WTC11 (cell line): ENCODE data around the gene GRM3. TPM values are rescaled to one million over a fixed set of nuclear protein-coding genes. Genes with fewer than 3 reads are reported as not detected.

Source experiments
- ATAC-seq: fragments of 200-7000 bp; cut with Tn5 transposase; 2 replicates; pipeline ENCODE4 v1.10.0; 2021; ENCODE audit warnings: mild to moderate bottlenecking, moderate library complexity
- CTCF ChIA-PET: fragments of 300-600 bp; sonication (Branson Sonifier 250); formaldehyde crosslinking; loops from one replicate; lab custom pipeline; 2021; ENCODE audit warnings: antibody characterized with exemption; lab: Charles Lee
- POLR2A ChIA-PET: fragments of 350-600 bp; sonication (Branson Sonifier 250); formaldehyde crosslinking; loops from one replicate; lab custom pipeline; 2021; ENCODE audit warnings: antibody characterized with exemption; lab: Charles Lee
- DNase-seq: peaks from one replicate; pipeline ENCODE4 v3.0.0; 2021; ENCODE audit warnings: low spot score
- H3K27ac Mint-ChIP-seq: 2 replicates; pipeline ENCODE4 v1.8.0; 2021; ENCODE audit warnings: mixed read lengths
- H3K27me3 Mint-ChIP-seq: 2 replicates; pipeline ENCODE4 v1.8.0; 2021; ENCODE audit warnings: low read depth, mild to moderate bottlenecking, moderate library complexity, mixed read lengths
- H3K36me3 Mint-ChIP-seq: 2 replicates; pipeline ENCODE4 v1.8.0; 2021; ENCODE audit warnings: mixed read lengths
- H3K4me1 Mint-ChIP-seq: 2 replicates; pipeline ENCODE4 v1.8.0; 2022; ENCODE audit warnings: mixed read lengths
- H3K4me3 Mint-ChIP-seq: 2 replicates; pipeline ENCODE4 v1.8.0; 2021; ENCODE audit warnings: mild to moderate bottlenecking, moderate library complexity, mixed read lengths
- H3K9me3 Mint-ChIP-seq: 2 replicates; pipeline ENCODE4 v1.8.0; 2021; ENCODE audit warnings: mixed read lengths
- EMX1 ChIP-seq: fragments of 250-450 bp; sonication (Bioruptor Pico); IDR thresholded peaks from 2 replicates; pipeline ENCODE4 v1.8.0; 2021; ENCODE audit warnings: mild to moderate bottlenecking
- ESRRA ChIP-seq: sonication (generic); formaldehyde crosslinking; IDR thresholded peaks from 2 replicates; pipeline ENCODE4 v1.8.1; 2022; ENCODE audit warnings: mild to moderate bottlenecking, missing genetic modification reagents, borderline replicate concordance
- ETV6 ChIP-seq: sonication (generic); formaldehyde crosslinking; IDR thresholded peaks from 2 replicates; pipeline ENCODE4 v1.8.1; 2022; ENCODE audit warnings: mild to moderate bottlenecking, missing genetic modification reagents
- FOXK1 ChIP-seq: sonication (generic); formaldehyde crosslinking; IDR thresholded peaks from 2 replicates; pipeline ENCODE4 v1.8.0; 2022; ENCODE audit warnings: mild to moderate bottlenecking, moderate library complexity, missing genetic modification reagents
- IRF2 ChIP-seq: sonication (generic); formaldehyde crosslinking; IDR thresholded peaks from 2 replicates; pipeline ENCODE4 v1.8.0; 2022; ENCODE audit warnings: low read depth, missing genetic modification reagents, borderline replicate concordance
- JUN ChIP-seq: sonication (generic); formaldehyde crosslinking; IDR thresholded peaks from 2 replicates; pipeline ENCODE4 v1.8.0; 2023; ENCODE audit warnings: mild to moderate bottlenecking, missing genetic modification reagents
- MXD4 ChIP-seq: fragments of 250-450 bp; sonication (Bioruptor Pico); IDR thresholded peaks from 2 replicates; pipeline ENCODE4 v1.8.0; 2021; ENCODE audit warnings: mild to moderate bottlenecking, moderate library complexity, borderline replicate concordance
- NFATC4 ChIP-seq: fragments of 250-450 bp; sonication (Bioruptor Pico); IDR thresholded peaks from 2 replicates; pipeline ENCODE4 v1.9.0; 2021; ENCODE audit warnings: mild to moderate bottlenecking
- NFE2L1 ChIP-seq: sonication (generic); formaldehyde crosslinking; IDR thresholded peaks from 2 replicates; pipeline ENCODE4 v1.8.1; 2023; ENCODE audit warnings: missing genetic modification reagents
- NR2C2 ChIP-seq: sonication (generic); formaldehyde crosslinking; IDR thresholded peaks from 2 replicates; pipeline ENCODE4 v1.8.0; 2022; ENCODE audit warnings: mild to moderate bottlenecking, missing genetic modification reagents
- NR3C1 ChIP-seq: sonication (generic); formaldehyde crosslinking; conservative IDR thresholded peaks from 2 replicates; pipeline ENCODE4 v1.8.1; 2023; ENCODE audit warnings: low read depth, mild to moderate bottlenecking, missing genetic modification reagents
- OVOL2 ChIP-seq: fragments of 250-450 bp; sonication (Bioruptor Pico); IDR thresholded peaks from 2 replicates; pipeline ENCODE4 v1.9.0; 2021; ENCODE audit warnings: mild to moderate bottlenecking, borderline replicate concordance
- RELA ChIP-seq: sonication (generic); formaldehyde crosslinking; IDR thresholded peaks from 2 replicates; pipeline ENCODE4 v1.8.1; 2022; ENCODE audit warnings: missing genetic modification reagents, mild to moderate bottlenecking, borderline replicate concordance
- SMAD4 ChIP-seq: sonication (generic); formaldehyde crosslinking; IDR thresholded peaks from 2 replicates; pipeline ENCODE4 v1.8.0; 2022; ENCODE audit warnings: mild to moderate bottlenecking, missing genetic modification reagents
- TEAD1 ChIP-seq: sonication (generic); formaldehyde crosslinking; IDR thresholded peaks from 2 replicates; pipeline ENCODE4 v1.8.0; 2022; ENCODE audit warnings: mild to moderate bottlenecking, missing genetic modification reagents
- TP53 ChIP-seq: sonication (generic); formaldehyde crosslinking; IDR thresholded peaks from 2 replicates; pipeline ENCODE4 v1.8.1; 2023; ENCODE audit warnings: mild to moderate bottlenecking, missing genetic modification reagents
- ZNF232 ChIP-seq: sonication (generic); formaldehyde crosslinking; IDR thresholded peaks from 2 replicates; pipeline ENCODE4 v1.8.0; 2022; ENCODE audit warnings: mild to moderate bottlenecking, missing genetic modification reagents
- ZNF263 ChIP-seq: sonication (generic); formaldehyde crosslinking; IDR thresholded peaks from 2 replicates; pipeline ENCODE4 v1.8.1; 2022; ENCODE audit warnings: low read depth, mild to moderate bottlenecking, moderate library complexity, missing genetic modification reagents
- ZNF317 ChIP-seq: sonication (generic); formaldehyde crosslinking; IDR thresholded peaks from 2 replicates; pipeline ENCODE4 v1.8.1; 2023; ENCODE audit warnings: low read depth, mild to moderate bottlenecking, moderate library complexity, missing genetic modification reagents, borderline replicate concordance
- ZNF416 ChIP-seq: fragments of 250-450 bp; sonication (Bioruptor Pico); IDR thresholded peaks from 2 replicates; pipeline ENCODE4 v1.9.0; 2021; ENCODE audit warnings: mild to moderate bottlenecking, inconsistent platforms
- ZNF423 ChIP-seq: fragments of 250-450 bp; sonication (Bioruptor Pico); IDR thresholded peaks from 2 replicates; pipeline ENCODE4 v2.1.2; 2022; ENCODE audit warnings: mild to moderate bottlenecking, moderate library complexity
- total RNA-seq: library from RNA; stranded (reverse); gene quantifications from 3 replicates; pipeline ENCODE4 v1.2.3, GENCODE V29; 2021
- TF ChIP-seq, protein P1 (sequence below): sonication (generic); formaldehyde crosslinking; IDR thresholded peaks from 2 replicates; pipeline ENCODE4 v1.8.1; 2022; ENCODE audit warnings: low read depth, mild to moderate bottlenecking, moderate library complexity, missing genetic modification reagents, borderline replicate concordance
- TF ChIP-seq, protein P2 (sequence below): sonication (generic); formaldehyde crosslinking; IDR thresholded peaks from 2 replicates; pipeline ENCODE4 v1.8.0; 2022; ENCODE audit warnings: mild to moderate bottlenecking, missing genetic modification reagents
- TF ChIP-seq, protein P3 (sequence below): sonication (generic); formaldehyde crosslinking; IDR thresholded peaks from 2 replicates; pipeline ENCODE4 v1.8.0; 2023; ENCODE audit warnings: missing genetic modification reagents
- TF ChIP-seq, protein P4 (sequence below): fragments of 250-450 bp; sonication (Bioruptor Pico); IDR thresholded peaks from 2 replicates; pipeline ENCODE4 v1.9.0; 2021; ENCODE audit warnings: mild to moderate bottlenecking
- TF ChIP-seq, protein P5 (sequence below): sonication (generic); formaldehyde crosslinking; IDR thresholded peaks from 2 replicates; pipeline ENCODE4 v1.8.1; 2023; ENCODE audit warnings: mild to moderate bottlenecking, missing genetic modification reagents
- TF ChIP-seq, protein P6 (sequence below): sonication (generic); formaldehyde crosslinking; IDR thresholded peaks from 2 replicates; pipeline ENCODE4 v1.8.1; 2023; ENCODE audit warnings: mild to moderate bottlenecking, missing genetic modification reagents, borderline replicate concordance

GRM3 gene
- total RNA-seq, 1 experiment from 2014 or later = 0.94 TPM

DNA sequence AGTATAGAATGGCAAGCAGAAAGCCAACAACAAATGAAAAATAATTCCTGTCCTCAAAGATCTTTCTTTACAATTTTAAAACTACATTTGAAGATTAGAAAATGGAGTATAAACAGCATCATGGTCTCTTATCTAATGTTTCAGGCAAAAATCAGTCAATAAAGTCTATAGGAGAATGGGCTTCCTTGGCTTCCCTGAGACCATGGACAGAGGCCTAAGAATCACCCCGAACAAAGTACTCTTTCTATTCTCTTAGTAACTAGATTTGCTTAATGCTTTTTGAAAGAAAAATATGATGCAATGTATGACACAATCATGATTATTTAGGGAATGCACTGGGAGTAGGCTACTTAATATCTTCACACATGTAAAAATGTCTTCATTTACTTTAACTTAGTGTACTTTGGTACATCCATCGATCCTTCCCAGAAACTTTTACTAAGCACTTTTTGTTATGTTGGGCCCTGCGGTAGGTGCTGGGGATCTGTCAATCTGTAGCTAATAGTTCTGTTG, 17.3 kb downstream of the GRM3 start:
- no peaks in the 10 kb centered on the region for H3K36me3 Mint-ChIP-seq
- H3K27ac Mint-ChIP-seq = no peak overlapping the region
- CTCF ChIA-PET = no interaction called here
- H3K4me1 Mint-ChIP-seq = no peaks in the 10 kb centered on the region
- POLR2A ChIA-PET = no interaction called here
- no peak for DNase-seq
- TF ChIP-seq, protein P1, sequence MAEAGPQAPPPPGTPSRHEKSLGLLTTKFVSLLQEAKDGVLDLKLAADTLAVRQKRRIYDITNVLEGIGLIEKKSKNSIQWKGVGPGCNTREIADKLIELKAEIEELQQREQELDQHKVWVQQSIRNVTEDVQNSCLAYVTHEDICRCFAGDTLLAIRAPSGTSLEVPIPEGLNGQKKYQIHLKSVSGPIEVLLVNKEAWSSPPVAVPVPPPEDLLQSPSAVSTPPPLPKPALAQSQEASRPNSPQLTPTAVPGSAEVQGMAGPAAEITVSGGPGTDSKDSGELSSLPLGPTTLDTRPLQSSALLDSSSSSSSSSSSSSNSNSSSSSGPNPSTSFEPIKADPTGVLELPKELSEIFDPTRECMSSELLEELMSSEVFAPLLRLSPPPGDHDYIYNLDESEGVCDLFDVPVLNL = no peak
- no peak for TF ChIP-seq ETV6 (CRISPR knock-in tag)
- no peak for TF ChIP-seq NFE2L1 (CRISPR knock-in tag)
- no peak for TF ChIP-seq ZNF317 (CRISPR knock-in tag)
- no peak for TF ChIP-seq RELA (CRISPR knock-in tag)
- TF ChIP-seq NFATC4 (CRISPR knock-in tag) = no peak
- TF ChIP-seq, protein P2, sequence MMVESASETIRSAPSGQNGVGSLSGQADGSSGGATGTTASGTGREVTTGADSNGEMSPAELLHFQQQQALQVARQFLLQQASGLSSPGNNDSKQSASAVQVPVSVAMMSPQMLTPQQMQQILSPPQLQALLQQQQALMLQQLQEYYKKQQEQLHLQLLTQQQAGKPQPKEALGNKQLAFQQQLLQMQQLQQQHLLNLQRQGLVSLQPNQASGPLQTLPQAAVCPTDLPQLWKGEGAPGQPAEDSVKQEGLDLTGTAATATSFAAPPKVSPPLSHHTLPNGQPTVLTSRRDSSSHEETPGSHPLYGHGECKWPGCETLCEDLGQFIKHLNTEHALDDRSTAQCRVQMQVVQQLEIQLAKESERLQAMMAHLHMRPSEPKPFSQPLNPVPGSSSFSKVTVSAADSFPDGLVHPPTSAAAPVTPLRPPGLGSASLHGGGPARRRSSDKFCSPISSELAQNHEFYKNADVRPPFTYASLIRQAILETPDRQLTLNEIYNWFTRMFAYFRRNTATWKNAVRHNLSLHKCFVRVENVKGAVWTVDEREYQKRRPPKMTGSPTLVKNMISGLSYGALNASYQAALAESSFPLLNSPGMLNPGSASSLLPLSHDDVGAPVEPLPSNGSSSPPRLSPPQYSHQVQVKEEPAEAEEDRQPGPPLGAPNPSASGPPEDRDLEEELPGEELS (CRISPR knock-in tag) = no peak
- TF ChIP-seq FOXK1 = no peak
- no peak for TF ChIP-seq NR3C1 (CRISPR knock-in tag)
- TF ChIP-seq ZNF232 = no peak
- TF ChIP-seq NR2C2 (CRISPR knock-in tag) = no peak
- TF ChIP-seq SMAD4 (CRISPR knock-in tag) = no peak
- no peak for TF ChIP-seq JUN (CRISPR knock-in tag)
- TF ChIP-seq, protein P3, sequence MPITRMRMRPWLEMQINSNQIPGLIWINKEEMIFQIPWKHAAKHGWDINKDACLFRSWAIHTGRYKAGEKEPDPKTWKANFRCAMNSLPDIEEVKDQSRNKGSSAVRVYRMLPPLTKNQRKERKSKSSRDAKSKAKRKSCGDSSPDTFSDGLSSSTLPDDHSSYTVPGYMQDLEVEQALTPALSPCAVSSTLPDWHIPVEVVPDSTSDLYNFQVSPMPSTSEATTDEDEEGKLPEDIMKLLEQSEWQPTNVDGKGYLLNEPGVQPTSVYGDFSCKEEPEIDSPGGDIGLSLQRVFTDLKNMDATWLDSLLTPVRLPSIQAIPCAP (CRISPR knock-in tag) = no peak
- TF ChIP-seq, protein P4, sequence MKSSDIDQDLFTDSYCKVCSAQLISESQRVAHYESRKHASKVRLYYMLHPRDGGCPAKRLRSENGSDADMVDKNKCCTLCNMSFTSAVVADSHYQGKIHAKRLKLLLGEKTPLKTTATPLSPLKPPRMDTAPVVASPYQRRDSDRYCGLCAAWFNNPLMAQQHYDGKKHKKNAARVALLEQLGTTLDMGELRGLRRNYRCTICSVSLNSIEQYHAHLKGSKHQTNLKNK = no peak
- TF ChIP-seq ZNF423 (CRISPR knock-in tag) = no peak
- no peak for TF ChIP-seq OVOL2 (CRISPR knock-in tag)
- TF ChIP-seq ZNF416 (CRISPR knock-in tag) = no peak
- H3K27me3 Mint-ChIP-seq = no peaks in the 10 kb centered on the region
- no peak for ATAC-seq
- no peak overlapping the region for H3K4me3 Mint-ChIP-seq
- H3K9me3 Mint-ChIP-seq = no peaks in the 10 kb centered on the region

DNA sequence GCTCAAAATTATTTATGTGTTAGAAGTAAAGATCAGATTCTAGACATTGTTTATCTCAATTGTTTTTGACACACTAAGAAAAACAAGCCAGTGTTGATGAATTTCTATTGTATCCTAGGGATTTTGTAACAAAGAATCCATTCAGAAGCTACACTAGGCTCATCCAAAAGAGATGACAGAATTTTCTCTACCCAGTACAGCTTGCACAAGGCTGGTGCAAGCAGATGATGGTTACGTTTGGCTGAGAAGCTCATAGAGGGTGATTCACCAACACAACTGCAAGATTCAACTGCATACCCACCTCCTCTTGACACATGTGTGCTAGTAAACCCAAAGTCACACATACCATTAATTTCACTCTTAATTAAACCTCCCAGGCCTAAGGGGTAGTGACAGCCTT, 20.8 kb downstream of the GRM3 start:
- DNase-seq (no peak), ATAC-seq (no peak)
- Mint-ChIP-seq H3K9me3 (no peaks in the 10 kb centered on the region), H3K4me1 (peaks cover 20% of the 10 kb centered on the region), H3K27ac (no peak overlapping the region), H3K36me3 (no peaks in the 10 kb centered on the region), H3K27me3 (no peaks in the 10 kb centered on the region), H3K4me3 (no peak overlapping the region)
- ChIA-PET CTCF (interaction anchor here (0.7 to 1.1 kb wide), 3 partner anchors 9 to 241 kb away, joined by 3 read pairs; no protein-coding TSS in a partner anchor), POLR2A (no interaction called here)
- TF ChIP-seq, protein P1 = no peak
- TF ChIP-seq, protein P5, sequence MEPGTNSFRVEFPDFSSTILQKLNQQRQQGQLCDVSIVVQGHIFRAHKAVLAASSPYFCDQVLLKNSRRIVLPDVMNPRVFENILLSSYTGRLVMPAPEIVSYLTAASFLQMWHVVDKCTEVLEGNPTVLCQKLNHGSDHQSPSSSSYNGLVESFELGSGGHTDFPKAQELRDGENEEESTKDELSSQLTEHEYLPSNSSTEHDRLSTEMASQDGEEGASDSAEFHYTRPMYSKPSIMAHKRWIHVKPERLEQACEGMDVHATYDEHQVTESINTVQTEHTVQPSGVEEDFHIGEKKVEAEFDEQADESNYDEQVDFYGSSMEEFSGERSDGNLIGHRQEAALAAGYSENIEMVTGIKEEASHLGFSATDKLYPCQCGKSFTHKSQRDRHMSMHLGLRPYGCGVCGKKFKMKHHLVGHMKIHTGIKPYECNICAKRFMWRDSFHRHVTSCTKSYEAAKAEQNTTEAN (CRISPR knock-in tag) = no peak
- TF ChIP-seq TP53 (CRISPR knock-in tag) (no peak), IRF2 (CRISPR knock-in tag) (no peak), ZNF263 (no peak), EMX1 (CRISPR knock-in tag) (no peak), MXD4 (CRISPR knock-in tag) (no peak), FOXK1 (no peak), TEAD1 (CRISPR knock-in tag) (no peak), ESRRA (no peak)
- TF ChIP-seq, protein P6, sequence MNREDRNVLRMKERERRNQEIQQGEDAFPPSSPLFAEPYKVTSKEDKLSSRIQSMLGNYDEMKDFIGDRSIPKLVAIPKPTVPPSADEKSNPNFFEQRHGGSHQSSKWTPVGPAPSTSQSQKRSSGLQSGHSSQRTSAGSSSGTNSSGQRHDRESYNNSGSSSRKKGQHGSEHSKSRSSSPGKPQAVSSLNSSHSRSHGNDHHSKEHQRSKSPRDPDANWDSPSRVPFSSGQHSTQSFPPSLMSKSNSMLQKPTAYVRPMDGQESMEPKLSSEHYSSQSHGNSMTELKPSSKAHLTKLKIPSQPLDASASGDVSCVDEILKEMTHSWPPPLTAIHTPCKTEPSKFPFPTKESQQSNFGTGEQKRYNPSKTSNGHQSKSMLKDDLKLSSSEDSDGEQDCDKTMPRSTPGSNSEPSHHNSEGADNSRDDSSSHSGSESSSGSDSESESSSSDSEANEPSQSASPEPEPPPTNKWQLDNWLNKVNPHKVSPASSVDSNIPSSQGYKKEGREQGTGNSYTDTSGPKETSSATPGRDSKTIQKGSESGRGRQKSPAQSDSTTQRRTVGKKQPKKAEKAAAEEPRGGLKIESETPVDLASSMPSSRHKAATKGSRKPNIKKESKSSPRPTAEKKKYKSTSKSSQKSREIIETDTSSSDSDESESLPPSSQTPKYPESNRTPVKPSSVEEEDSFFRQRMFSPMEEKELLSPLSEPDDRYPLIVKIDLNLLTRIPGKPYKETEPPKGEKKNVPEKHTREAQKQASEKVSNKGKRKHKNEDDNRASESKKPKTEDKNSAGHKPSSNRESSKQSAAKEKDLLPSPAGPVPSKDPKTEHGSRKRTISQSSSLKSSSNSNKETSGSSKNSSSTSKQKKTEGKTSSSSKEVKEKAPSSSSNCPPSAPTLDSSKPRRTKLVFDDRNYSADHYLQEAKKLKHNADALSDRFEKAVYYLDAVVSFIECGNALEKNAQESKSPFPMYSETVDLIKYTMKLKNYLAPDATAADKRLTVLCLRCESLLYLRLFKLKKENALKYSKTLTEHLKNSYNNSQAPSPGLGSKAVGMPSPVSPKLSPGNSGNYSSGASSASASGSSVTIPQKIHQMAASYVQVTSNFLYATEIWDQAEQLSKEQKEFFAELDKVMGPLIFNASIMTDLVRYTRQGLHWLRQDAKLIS (CRISPR knock-in tag) = no peak
